Epidermal melanocyte (primary cell): ENCODE measurements around the gene TLDC2.
A peak's percentile ranks its signal among the peaks of the same experiment; 100 is the strongest.

ENCODE experiments used
- DNase-seq: peaks from one replicate; pipeline ENCODE4 v3.0.0; 2011; ENCODE audit warnings: low spot score; ENCODE audit not compliant: insufficient read length

TLDC2 gene

GRCh38 chr20:36849333-36850065, 26.4 kb upstream of the TLDC2 start:
- DNase-seq: no peak

DNA sequence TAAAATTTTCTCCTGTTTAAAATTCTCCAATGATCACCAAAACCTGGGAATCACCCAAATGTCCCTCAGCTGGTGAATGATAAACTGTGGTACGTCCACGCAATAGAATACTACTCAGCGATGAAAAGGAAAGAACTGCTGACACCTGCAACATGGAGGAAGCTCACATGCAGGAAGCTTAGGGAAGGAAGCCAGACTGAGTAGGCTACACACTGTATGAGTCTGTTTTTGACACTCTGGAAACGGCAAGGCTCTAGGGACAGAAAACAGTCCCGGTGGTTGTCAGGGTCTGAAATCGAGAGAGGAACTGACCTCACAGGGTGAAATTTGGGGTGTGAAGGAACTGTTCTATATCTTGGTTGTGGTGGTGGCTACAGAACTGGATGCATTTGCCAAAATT, 25.2 kb upstream of the TLDC2 start:
- DNase-seq: no peak

GRCh38 chr20:36851490-36851889, 24.4 kb upstream of the TLDC2 start:
- DNase-seq: no peak

GRCh38 chr20:36852187-36852586, 23.8 kb upstream of the TLDC2 start:
- DNase-seq: no peak

DNA sequence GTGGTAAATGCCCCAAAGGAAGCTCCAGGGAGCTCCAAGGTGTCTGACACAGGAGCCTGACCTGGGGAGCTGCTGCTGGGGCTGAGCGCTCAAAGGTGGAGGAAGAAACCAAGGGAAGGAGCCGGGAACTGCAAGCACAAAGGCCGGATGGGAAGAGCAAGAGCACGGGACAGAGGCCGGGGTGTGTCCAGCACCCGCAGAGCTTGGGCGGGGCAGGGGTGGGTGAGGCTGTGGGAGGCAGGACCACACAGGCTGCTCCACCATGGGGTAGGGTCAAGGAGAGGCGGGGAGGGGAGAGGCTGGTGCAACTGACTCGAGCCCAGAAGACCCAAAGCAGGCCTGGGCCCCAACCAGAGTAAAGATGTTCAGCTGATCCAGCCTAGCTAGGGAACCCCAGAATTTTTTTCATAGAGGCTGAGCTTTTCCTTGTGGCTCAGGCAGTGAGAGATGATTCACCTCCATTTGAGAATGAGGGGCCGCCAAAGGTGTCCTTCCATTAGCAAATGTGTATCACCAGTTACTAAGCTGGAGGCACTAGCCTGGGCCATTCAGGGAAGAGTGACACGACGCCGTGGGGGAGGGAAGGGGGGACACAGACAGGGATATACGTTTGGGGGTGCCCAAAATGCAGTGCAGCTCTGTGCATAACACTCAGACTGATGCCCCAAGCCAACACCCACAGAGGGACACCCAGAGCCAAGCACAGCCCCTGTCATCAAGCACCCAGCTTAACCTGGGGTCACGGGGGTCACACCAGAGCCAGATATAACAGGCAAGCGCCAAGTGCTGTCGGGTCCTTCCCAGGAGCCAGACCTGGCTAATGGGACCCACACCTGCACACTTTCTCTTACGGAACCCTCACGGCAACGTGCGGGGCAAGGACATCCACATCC, 21.3 kb upstream of the TLDC2 start:
- no peak for DNase-seq

DNA sequence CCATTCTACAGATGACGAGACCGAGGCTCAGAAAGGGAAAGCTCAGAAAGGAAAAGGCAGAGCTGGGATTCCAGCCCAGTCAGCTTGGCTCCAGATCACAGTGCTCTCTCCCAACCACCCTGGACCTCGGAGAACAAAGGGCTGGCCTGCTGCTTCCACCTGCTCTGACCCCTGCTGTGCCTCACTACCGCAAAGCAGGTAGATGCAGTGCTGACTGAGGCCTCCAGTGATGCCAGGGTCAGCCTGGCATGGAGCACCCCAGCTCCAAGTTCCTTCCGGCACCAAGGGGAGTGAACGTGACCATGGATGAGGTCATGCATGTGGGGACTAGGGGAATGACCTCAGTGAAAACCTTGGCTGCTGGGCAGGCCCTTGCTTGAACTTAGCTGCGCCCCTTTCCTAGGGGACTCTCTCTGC, 20.7 kb upstream of the TLDC2 start:
- DNase-seq: no peak

GRCh38 chr20:36856195-36856594, 19.7 kb upstream of the TLDC2 start:
- DNase-seq: peak; percentile 67

GRCh38 chr20:36856691-36857635, 19.0 kb upstream of the TLDC2 start:
- no peak for DNase-seq

DNA sequence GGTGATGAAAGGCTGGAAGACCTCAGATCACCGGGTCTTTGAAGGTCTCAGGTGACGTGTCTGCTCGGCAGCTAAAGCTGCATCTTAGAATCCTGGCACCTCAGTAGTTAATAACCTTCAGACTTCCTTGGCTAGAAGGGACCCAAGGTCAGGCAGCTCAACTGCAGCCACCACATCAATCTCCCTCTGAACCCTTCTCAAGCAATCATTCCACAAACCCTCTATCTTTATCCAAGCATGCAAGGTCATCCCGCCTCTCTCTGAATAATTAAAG, 16.7 kb upstream of the TLDC2 start:
- DNase-seq: no peak

DNA sequence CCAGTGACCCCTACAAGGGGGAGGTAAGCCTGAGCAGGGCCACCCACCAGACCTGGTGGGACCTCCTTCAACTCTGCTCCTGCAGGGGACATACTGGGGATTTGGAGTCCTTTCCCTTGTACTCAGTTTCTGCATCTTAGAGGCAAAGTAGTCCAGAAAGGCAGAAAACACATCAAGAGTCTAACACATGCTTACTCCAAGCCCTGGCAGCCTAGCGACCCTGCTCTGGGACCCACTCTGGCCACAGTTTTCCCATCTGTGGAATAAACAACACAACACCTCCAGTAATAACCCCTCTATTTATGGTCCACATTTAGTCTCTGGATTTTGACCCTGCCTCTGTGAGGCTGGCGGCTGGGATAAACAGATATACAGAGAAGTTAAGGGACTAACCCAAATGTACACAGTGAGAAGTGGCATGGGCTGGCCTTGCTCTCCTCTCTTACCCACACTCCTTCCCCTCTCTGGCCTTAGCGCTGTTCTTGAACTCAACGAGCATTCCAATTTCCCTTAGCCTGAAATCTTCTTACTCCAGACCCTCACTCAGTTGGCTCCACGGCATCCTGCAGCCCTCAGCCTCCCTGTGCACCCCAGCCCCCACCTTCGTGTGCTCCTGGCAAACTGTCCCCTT, 16.1 kb upstream of the TLDC2 start:
- DNase-seq: no peak

DNA sequence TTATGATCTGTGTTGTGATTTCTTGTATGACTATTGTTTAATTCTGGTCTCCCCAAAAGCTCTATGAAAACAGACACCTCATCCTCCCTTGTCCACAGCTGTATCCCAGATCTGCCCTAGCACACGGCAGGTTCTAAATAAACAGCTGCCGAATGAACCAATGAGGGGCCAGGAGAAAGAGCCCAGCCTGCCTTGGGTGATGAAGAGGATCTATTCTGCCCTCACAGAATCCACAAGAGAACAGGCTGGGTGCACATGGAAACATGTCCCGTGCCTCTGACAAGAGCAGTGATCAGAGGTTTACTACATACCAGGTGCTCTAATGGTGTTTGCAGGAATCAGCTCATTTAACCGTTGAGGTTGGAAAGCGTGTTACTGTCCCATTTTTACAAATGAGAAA, 15.6 kb upstream of the TLDC2 start:
- DNase-seq: no peak

DNA sequence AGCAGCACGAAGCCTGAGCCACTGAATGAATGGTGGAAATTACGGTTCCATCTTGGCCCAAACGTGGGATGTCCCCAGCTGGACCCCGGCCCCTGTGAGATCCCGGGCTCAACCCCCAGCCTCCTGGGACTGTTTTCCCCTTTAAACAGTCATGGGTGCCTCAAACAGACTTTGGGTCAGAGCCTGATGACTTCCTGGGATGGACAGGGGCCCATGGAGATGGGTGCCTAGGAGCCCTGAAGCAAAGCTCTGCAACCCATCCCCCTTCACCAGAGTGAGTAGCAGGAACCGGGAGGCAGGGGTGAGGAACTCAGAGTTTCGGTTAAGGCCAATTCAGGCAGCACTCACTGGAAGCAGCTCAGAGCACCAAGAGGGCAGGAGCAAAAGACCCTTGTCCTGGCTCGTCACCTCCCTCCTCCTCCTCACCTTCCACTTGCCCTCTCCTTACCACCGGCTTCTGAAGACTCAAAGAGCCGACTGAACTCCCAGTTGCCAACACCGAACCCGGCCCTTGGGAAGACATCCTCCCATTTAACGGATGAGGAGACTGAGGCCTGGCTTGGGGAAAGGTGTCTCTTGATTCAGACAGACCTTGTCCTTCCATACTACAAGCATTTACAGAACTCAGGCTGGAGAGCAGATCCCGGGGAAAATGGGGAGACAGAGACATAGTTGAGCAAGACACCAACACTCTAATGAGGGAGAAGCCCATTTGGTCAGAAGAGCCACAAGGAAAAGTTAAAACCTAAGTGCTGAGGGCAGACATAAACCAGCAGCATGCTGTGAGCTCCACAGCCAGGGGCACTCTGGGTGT, 14.9 kb upstream of the TLDC2 start:
- no peak for DNase-seq

- no peak for DNase-seq
Observed at GRCh38 chr20:36861625-36861874, 14.4 kb upstream of the TLDC2 start.

GRCh38 chr20:36861875-36862801, 13.8 kb upstream of the TLDC2 start:
- DNase-seq: peak; percentile 98

- no peak for DNase-seq
Observed at GRCh38 chr20:36862857-36863668, 12.9 kb upstream of the TLDC2 start.

DNA sequence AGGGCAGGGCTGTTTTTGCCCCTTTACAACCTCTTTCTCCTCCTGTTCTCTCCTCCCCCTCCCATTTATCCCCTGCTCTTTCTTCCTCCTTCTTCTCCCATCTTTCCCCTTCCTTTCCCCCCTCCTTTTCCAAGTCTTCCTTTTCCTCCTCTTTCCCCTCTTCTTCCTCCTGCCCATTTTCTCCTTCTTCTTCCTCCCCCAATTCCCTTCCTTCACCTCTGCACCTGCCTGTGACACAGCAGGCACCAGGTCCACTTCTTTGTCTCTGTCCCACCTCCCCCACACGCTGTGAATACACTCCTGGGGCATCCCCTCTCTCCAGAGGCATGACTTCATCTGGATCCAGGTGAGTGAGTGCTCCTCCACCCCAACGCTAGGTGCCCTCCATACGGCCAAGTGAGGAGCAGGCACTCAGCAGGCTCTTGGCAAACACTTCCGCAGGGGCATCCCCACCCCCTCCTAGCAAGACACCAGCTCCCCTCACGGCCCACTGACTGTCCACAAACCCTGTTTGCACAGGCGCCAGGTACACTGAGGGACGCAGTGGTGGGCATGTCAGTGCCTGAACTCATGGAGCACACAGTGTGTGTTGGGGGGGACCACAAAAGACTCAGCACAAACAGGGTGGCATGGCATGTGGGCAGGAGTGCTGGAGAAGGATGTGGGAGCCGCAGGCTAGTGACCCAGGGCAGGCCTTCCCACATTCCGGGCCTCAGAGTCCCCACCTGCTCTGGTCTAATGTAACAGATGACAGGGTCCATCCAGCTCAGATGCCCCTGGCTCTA, 10.7 kb upstream of the TLDC2 start:
- DNase-seq: no peak

GRCh38 chr20:36865861-36866149, 10.1 kb upstream of the TLDC2 start:
- DNase-seq: no peak

DNA sequence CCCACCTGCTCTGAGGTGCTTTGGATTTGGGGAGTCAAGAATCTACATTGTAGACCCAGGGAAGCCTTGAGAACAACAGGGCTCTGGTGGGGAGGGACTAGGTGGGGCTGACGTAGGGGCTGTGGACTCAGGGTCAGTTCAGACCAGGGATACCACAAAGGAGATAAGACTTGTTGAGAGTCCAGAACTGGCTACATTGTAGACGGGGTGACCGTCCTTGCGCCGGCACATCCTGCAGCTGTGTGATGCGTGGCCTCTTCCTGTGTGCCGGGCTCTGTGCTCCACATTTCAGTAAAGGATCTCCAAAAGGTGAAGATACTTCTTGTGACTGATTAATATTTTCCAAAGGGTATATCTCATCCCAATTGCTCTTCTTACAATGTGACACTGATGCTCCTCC, 9.8 kb upstream of the TLDC2 start:
- no peak for DNase-seq
